Liver (tissue), 3 donors: Measurements from ENCODE around the gene PCDH9.

ENCODE experiments used
- CTCF ChIP-seq: fragments of 150-350 bp; IDR thresholded peaks from 2 replicates; pipeline ENCODE4 v1.5.1; 2017; ENCODE audit warnings: improper control_type of control experiment, low read depth, low read length; ENCODE audit not compliant: missing input control
- EGR1 ChIP-seq, 2 donors: IDR thresholded peaks; 2 replicates each; pipeline ENCODE4 v1.6.1; 2016 to 2018; ENCODE audit warnings: antibody characterized with exemption in 2 of 2, low read depth in 2 of 2
- FOXA1 ChIP-seq: IDR thresholded peaks from 2 replicates; pipeline ENCODE4 v1.6.1; 2016; ENCODE audit warnings: antibody characterized with exemption
- GABPA ChIP-seq, 2 donors: IDR thresholded peaks in 1 of 2; conservative IDR thresholded peaks in 1 of 2; 2 replicates each; pipeline ENCODE4 v1.6.1; 2016; ENCODE audit warnings: antibody characterized with exemption in 2 of 2, mild to moderate bottlenecking in 1 of 2, moderate library complexity in 1 of 2
- JUND ChIP-seq, 2 donors: IDR thresholded peaks; 2 replicates each; pipeline ENCODE4 v1.6.1; 2016; ENCODE audit warnings: antibody characterized with exemption in 2 of 2
- MAX ChIP-seq: IDR thresholded peaks from 2 replicates; pipeline ENCODE4 v1.6.1; 2016; ENCODE audit warnings: antibody characterized with exemption
- NR2F2 ChIP-seq: IDR thresholded peaks from 2 replicates; pipeline ENCODE4 v1.6.1; 2016; ENCODE audit warnings: antibody characterized with exemption
- RAD21 ChIP-seq, 2 donors: IDR thresholded peaks; 2 replicates each; pipeline ENCODE4 v1.6.1; 2016; ENCODE audit warnings: antibody characterized with exemption in 2 of 2, mild to moderate bottlenecking in 2 of 2
- REST ChIP-seq: IDR thresholded peaks from 2 replicates; pipeline ENCODE4 v1.6.1; 2016; ENCODE audit warnings: antibody characterized with exemption, mild to moderate bottlenecking
- SP1 ChIP-seq: IDR thresholded peaks from 2 replicates; pipeline ENCODE4 v1.6.1; 2018; ENCODE audit warnings: antibody characterized with exemption, mild to moderate bottlenecking
- YY1 ChIP-seq: IDR thresholded peaks from 2 replicates; pipeline ENCODE4 v1.6.1; 2016; ENCODE audit warnings: antibody characterized with exemption, mild to moderate bottlenecking
- ZBTB33 ChIP-seq: IDR thresholded peaks from 2 replicates; pipeline ENCODE4 v1.6.1; 2016; ENCODE audit warnings: antibody characterized with exemption
- donor health status: healthy.
- donor health status: healthy.

GRCh38 chr13:66530686-66531085 lies 699.5 kb downstream of the PCDH9 start:
- TF ChIP-seq CTCF (no peak), YY1 (no peak), JUND (IDR thresholded peaks at IDR 0.05) (no peak), NR2F2 (no peak), REST (no peak), RAD21 (IDR thresholded peaks at IDR 0.05) (no peak), EGR1 (IDR thresholded peaks at IDR 0.05; ENCODE audit: low read depth in 2 of 2) (no peak), GABPA (IDR thresholded peaks at IDR 0.05 in 1 of 2, conservative IDR thresholded peaks at IDR 0.05 in 1 of 2) (no peak), MAX (no peak), ZBTB33 (no peak), SP1 (no peak), FOXA1 (no peak)
